ENCODE results near the gene CASP7.

DNA sequence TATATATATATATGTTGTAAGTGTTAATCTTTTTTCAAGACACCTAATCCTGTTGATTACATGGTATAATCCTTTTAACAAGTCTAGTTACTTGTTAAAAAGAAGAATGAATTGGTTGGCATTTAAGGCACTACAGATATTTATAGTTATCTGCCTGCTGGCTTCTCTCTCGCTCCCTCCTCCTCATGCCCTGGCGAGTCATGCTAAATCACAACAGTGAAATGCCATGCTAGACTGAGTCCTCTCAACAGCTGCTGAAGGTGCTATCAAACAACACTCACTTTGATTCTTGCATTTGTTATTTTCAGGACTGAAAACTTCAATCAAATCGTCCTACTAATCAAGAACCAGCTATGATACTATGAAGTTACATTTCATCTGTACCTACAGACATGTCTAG is 31.2 kb upstream of the CASP7 start:
- TF ChIP-seq POLR2A (IDR thresholded peaks at IDR 0.05; ENCODE audit: low read depth) = no peak
- TF ChIP-seq, protein P1, sequence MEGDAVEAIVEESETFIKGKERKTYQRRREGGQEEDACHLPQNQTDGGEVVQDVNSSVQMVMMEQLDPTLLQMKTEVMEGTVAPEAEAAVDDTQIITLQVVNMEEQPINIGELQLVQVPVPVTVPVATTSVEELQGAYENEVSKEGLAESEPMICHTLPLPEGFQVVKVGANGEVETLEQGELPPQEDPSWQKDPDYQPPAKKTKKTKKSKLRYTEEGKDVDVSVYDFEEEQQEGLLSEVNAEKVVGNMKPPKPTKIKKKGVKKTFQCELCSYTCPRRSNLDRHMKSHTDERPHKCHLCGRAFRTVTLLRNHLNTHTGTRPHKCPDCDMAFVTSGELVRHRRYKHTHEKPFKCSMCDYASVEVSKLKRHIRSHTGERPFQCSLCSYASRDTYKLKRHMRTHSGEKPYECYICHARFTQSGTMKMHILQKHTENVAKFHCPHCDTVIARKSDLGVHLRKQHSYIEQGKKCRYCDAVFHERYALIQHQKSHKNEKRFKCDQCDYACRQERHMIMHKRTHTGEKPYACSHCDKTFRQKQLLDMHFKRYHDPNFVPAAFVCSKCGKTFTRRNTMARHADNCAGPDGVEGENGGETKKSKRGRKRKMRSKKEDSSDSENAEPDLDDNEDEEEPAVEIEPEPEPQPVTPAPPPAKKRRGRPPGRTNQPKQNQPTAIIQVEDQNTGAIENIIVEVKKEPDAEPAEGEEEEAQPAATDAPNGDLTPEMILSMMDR (IDR thresholded peaks at IDR 0.05) = no peak
- TF ChIP-seq POLR2AphosphoS5 (IDR thresholded peaks at IDR 0.05) = no peak
